Activated CD4-positive, alpha-beta T cell treated with anti-CD3 and anti-CD28 coated beads, Interleukin-2, amount 10 ng/mL, durations not matched to agents 24 days and 14 days (primary cell): ENCODE results near the gene DLG2. TPM values are rescaled to one million over a fixed set of nuclear protein-coding genes. Genes with fewer than 3 reads are reported as not detected.

ENCODE experiments used
- DNase-seq: peaks from one replicate; pipeline ENCODE4 v3.0.0; 2022
- H3K27ac Mint-ChIP-seq: one replicate; pipeline ENCODE4 v1.8.0; 2022; ENCODE audit warnings: mild to moderate bottlenecking, mixed read lengths
- H3K27me3 Mint-ChIP-seq: one replicate; pipeline ENCODE4 v1.8.0; 2022; ENCODE audit warnings: mixed read lengths
- H3K36me3 Mint-ChIP-seq: one replicate; pipeline ENCODE4 v1.8.0; 2022; ENCODE audit warnings: low read depth, mild to moderate bottlenecking, mixed read lengths
- H3K4me1 Mint-ChIP-seq: one replicate; pipeline ENCODE4 v1.8.0; 2021; ENCODE audit warnings: mixed read lengths
- H3K4me3 Mint-ChIP-seq: one replicate; pipeline ENCODE4 v1.8.0; 2022; ENCODE audit warnings: mild to moderate bottlenecking, moderate library complexity, mixed read lengths
- H3K9me3 Mint-ChIP-seq: one replicate; pipeline ENCODE4 v1.8.0; 2021; ENCODE audit warnings: mixed read lengths
- intact Hi-C: fragments of 100-400 bp; cut with micrococcal nuclease; formaldehyde crosslinking; loops from one replicate; pipeline ENCODE4 v1.15.1; 2023
- total RNA-seq: library from RNA; stranded (reverse); gene quantifications from 2 replicates; pipeline ENCODE4 v1.2.3, GENCODE V29; 2022

DLG2 gene
- total RNA-seq, 1 donor from 2014 or later, result 1.0 TPM

DNA sequence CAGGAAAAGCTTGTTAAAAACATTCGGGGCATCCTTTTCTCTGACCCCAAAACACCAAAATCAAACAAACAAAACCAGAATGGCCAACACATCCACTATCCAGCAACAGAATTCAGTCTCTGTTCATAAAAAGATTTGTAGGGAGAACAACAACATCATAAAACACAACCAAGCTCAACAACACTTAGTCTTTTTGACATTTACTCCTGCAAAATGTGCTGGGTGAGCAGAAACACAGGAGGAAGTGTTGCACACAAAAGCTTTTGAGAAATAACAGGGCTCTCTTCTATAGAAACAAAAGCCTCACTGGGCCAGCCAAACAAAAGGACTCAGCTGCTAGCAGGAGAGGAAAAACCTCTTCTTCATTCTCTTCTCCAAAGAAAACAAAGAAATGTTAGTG, 1604.9 kb downstream of the DLG2 start:
- no peak overlapping the region for H3K4me3 Mint-ChIP-seq
- H3K27me3 Mint-ChIP-seq, result no peaks in the 10 kb centered on the region
- no peak for DNase-seq
- H3K4me1 Mint-ChIP-seq, result no peaks in the 10 kb centered on the region
- H3K36me3 Mint-ChIP-seq, result no peaks in the 10 kb centered on the region
- H3K9me3 Mint-ChIP-seq, result no peaks in the 10 kb centered on the region
- intact Hi-C loops, result no loop called here
- no peak overlapping the region for H3K27ac Mint-ChIP-seq

- intact Hi-C loops, result no loop called here
- no peaks in the 10 kb centered on the region for H3K4me1 Mint-ChIP-seq
- no peaks in the 10 kb centered on the region for H3K9me3 Mint-ChIP-seq
- DNase-seq, result no peak
- no peaks in the 10 kb centered on the region for H3K27me3 Mint-ChIP-seq
- H3K27ac Mint-ChIP-seq, result no peak overlapping the region
- no peak overlapping the region for H3K4me3 Mint-ChIP-seq
- no peaks in the 10 kb centered on the region for H3K36me3 Mint-ChIP-seq
Measured at GRCh38 chr11:84021291-84021690, 1605.9 kb downstream of the DLG2 start.

- H3K36me3 Mint-ChIP-seq, result no peaks in the 10 kb centered on the region
- no peaks in the 10 kb centered on the region for H3K4me1 Mint-ChIP-seq
- H3K9me3 Mint-ChIP-seq, result no peaks in the 10 kb centered on the region
- intact Hi-C loops, result no loop called here
- H3K27ac Mint-ChIP-seq, result no peak overlapping the region
- no peak for DNase-seq
- no peaks in the 10 kb centered on the region for H3K27me3 Mint-ChIP-seq
- no peak overlapping the region for H3K4me3 Mint-ChIP-seq
Measured at GRCh38 chr11:84019571-84020194, 1607.5 kb downstream of the DLG2 start.

DNA sequence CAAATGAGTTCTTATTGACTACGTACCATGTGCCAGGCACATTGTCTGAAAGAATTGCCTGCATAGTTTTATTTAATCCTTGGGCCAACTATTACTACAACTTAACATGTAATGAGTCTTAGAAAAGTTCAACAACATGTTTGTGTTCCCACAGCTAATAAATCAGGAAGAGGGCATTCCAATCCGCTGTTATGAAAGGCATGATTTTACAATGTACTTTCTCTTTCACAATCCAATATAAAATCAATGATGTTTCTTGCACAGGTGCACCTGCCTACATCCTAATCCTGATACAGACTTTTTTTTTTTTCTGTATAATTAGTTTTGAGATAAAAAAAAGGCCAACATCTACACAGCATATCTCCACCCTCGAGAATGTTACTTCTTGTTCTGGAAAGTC, 1612.6 kb downstream of the DLG2 start:
- Mint-ChIP-seq H3K27ac (no peak overlapping the region), H3K27me3 (no peaks in the 10 kb centered on the region), H3K36me3 (no peaks in the 10 kb centered on the region), H3K4me3 (no peak overlapping the region), H3K9me3 (no peaks in the 10 kb centered on the region), H3K4me1 (no peaks in the 10 kb centered on the region)
- intact Hi-C loops, result no loop called here
- DNase-seq, result no peak

DNA sequence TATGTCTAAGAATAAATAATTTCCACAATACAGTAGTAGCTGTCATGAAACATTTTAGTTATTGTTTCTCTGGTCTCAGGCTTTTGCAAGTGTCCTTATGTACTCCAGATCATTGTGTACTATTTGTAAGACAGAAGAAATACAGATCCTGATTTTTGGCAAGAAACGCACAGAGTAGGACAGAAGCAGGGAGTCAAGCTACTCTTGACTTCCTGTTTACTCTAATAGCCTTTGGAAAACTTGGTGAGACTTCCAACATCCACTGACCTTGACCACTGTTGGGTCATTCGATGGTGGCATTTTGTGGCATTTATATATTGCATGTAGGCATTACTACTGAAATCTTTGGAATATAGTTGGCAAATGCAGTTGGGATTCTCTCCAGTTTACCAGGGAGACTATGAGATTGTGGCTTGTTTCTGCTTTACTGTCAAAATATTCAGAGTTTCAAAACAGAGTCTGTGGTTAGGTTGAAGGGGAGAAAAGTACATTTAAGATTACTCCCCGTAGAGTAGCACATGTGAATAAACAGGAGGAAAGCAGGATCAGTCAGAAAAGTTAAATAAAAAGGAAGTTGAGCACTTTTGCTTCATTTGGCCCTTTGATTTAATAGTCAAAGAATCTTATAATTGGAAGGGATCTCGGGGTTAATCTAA, 1614.8 kb downstream of the DLG2 start:
- H3K4me3 Mint-ChIP-seq, result no peak overlapping the region
- DNase-seq, result no peak
- no peak overlapping the region for H3K27ac Mint-ChIP-seq
- no peaks in the 10 kb centered on the region for H3K9me3 Mint-ChIP-seq
- intact Hi-C loops, result no loop called here
- no peaks in the 10 kb centered on the region for H3K36me3 Mint-ChIP-seq
- no peaks in the 10 kb centered on the region for H3K27me3 Mint-ChIP-seq
- H3K4me1 Mint-ChIP-seq, result no peaks in the 10 kb centered on the region

DNA sequence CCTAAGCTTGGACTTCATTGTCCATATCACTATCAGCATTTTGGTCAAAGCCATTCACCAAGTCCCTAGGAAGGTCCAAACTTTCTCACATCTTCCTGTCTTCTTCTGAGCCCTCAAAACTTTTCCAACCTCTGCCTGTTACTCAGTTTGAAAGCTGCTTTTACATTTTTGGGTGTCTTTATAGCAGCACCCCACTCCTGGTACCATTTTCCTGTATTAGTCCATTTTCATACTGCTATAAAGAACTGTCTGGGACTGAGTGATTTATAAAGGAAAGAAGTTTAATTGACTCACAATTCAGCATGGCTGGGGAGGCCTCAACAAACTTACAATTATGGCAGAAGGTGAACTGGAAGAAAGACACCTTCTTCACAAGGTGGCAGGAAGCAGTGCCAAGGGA, 1624.0 kb downstream of the DLG2 start:
- no peak overlapping the region for H3K27ac Mint-ChIP-seq
- no peak overlapping the region for H3K4me3 Mint-ChIP-seq
- H3K27me3 Mint-ChIP-seq, result no peaks in the 10 kb centered on the region
- peaks cover 33% of the 10 kb centered on the region for H3K9me3 Mint-ChIP-seq
- no peaks in the 10 kb centered on the region for H3K4me1 Mint-ChIP-seq
- intact Hi-C loops, result no loop called here
- H3K36me3 Mint-ChIP-seq, result no peaks in the 10 kb centered on the region
- DNase-seq, result no peak

- Mint-ChIP-seq H3K4me3 (no peak overlapping the region), H3K9me3 (peaks cover 29% of the 10 kb centered on the region), H3K4me1 (no peaks in the 10 kb centered on the region), H3K27ac (no peak overlapping the region), H3K36me3 (no peaks in the 10 kb centered on the region), H3K27me3 (no peaks in the 10 kb centered on the region)
- no peak for DNase-seq
- intact Hi-C loops, result no loop called here
Measured at GRCh38 chr11:83998921-83999320, 1628.2 kb downstream of the DLG2 start.

GRCh38 chr11:83990160-83990733, 1636.9 kb downstream of the DLG2 start:
- H3K27ac Mint-ChIP-seq, result no peak overlapping the region
- H3K27me3 Mint-ChIP-seq, result no peaks in the 10 kb centered on the region
- intact Hi-C loops, result no loop called here
- no peak overlapping the region for H3K4me3 Mint-ChIP-seq
- no peaks in the 10 kb centered on the region for H3K4me1 Mint-ChIP-seq
- H3K9me3 Mint-ChIP-seq, result no peaks in the 10 kb centered on the region
- no peaks in the 10 kb centered on the region for H3K36me3 Mint-ChIP-seq
- DNase-seq, result no peak

DNA sequence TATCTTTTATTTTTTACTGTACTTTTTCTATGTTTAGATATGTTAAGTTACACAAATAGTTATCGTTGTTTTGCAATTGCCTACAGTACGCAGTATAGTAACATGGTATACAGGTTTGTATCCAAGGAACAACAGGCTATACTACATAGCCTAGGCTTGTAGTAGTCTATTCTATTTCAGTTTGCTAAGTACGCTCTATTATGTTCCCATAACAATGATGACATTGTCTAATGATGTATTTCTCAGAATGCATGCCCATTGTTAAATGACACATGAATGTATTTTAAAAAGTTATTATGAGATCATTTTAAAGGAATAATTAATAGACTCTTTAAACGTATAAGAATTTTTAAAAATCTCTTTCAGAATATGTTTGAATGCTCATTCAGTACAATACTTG, 1644.3 kb downstream of the DLG2 start:
- Mint-ChIP-seq H3K36me3 (no peaks in the 10 kb centered on the region), H3K4me3 (no peak overlapping the region), H3K27me3 (no peaks in the 10 kb centered on the region), H3K4me1 (no peaks in the 10 kb centered on the region), H3K9me3 (no peaks in the 10 kb centered on the region), H3K27ac (no peak overlapping the region)
- no peak for DNase-seq
- intact Hi-C loops, result no loop called here

DNA sequence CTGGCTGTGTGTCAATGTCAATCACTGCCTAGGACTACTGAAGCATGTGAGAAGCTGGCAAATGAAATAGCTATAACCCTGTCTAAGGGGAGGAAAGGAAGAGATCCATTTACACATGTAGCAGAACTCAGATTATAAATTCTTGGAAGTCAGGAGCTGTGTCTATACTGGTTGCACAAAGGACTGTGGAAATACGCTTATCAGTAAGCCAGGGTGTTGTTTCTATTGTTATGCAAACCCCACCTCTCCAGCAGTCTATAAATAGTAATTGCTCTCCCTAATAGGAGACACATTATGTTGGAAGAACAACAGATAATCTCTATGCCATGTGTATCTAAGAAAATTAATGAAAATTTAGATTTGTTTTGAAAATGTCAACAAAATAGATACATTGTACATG, 1647.6 kb downstream of the DLG2 start:
- Mint-ChIP-seq H3K4me3 (no peak overlapping the region), H3K9me3 (no peaks in the 10 kb centered on the region), H3K27me3 (no peaks in the 10 kb centered on the region), H3K36me3 (no peaks in the 10 kb centered on the region), H3K4me1 (no peaks in the 10 kb centered on the region), H3K27ac (no peak overlapping the region)
- no peak for DNase-seq
- intact Hi-C loops, result no loop called here

DNA sequence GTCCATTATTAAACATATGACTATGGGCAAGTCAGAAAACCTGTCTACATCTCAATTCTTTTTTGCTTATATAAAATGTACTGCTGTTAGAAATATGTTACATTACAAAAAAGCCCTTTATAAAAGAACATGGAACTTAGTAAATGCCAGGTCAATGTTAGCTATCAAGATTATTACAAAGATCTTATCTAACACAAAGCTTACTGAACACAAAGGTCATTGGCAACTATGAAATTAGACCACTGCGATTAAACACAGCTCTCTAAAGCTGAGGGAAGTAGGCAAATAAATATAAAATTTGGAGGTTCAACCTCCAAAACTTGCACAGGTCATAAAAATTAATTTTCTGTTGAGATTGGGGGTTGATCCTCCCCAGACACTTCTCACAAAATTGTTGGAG, 1648.2 kb downstream of the DLG2 start:
- Mint-ChIP-seq H3K27ac (no peak overlapping the region), H3K4me3 (no peak overlapping the region), H3K4me1 (no peaks in the 10 kb centered on the region), H3K36me3 (no peaks in the 10 kb centered on the region), H3K27me3 (no peaks in the 10 kb centered on the region), H3K9me3 (no peaks in the 10 kb centered on the region)
- intact Hi-C loops, result no loop called here
- DNase-seq, result no peak

DNA sequence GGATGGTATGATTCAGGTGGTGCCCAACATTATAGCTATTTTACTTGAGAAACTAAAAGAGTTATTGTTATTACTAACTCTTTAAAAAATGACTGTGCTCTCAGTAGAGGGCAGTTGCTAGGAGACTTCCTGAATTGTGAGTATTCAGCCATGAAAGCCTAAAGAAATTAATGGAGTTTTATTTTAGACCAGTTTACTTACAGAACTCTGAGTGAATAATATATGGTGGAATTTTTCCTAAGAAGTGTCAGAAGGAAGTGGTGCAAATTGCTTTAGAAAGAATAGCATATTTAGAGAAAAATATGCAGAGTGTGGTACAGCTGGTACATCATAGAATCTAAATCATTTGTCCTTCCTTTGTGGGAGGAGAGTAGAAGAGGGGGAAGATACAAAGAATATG, 1651.1 kb downstream of the DLG2 start:
- H3K4me3 Mint-ChIP-seq, result no peak overlapping the region
- no peaks in the 10 kb centered on the region for H3K36me3 Mint-ChIP-seq
- H3K4me1 Mint-ChIP-seq, result no peaks in the 10 kb centered on the region
- intact Hi-C loops, result no loop called here
- no peaks in the 10 kb centered on the region for H3K9me3 Mint-ChIP-seq
- no peaks in the 10 kb centered on the region for H3K27me3 Mint-ChIP-seq
- no peak overlapping the region for H3K27ac Mint-ChIP-seq
- DNase-seq, result no peak

- H3K9me3 Mint-ChIP-seq, result no peaks in the 10 kb centered on the region
- H3K27me3 Mint-ChIP-seq, result no peaks in the 10 kb centered on the region
- no peak overlapping the region for H3K4me3 Mint-ChIP-seq
- no peak for DNase-seq
- H3K27ac Mint-ChIP-seq, result no peak overlapping the region
- intact Hi-C loops, result no loop called here
- no peaks in the 10 kb centered on the region for H3K4me1 Mint-ChIP-seq
- H3K36me3 Mint-ChIP-seq, result no peaks in the 10 kb centered on the region
Measured at GRCh38 chr11:83972536-83972935, 1654.6 kb downstream of the DLG2 start.

- H3K4me3 Mint-ChIP-seq, result no peak overlapping the region
- no peak for DNase-seq
- no peaks in the 10 kb centered on the region for H3K4me1 Mint-ChIP-seq
- no peaks in the 10 kb centered on the region for H3K36me3 Mint-ChIP-seq
- intact Hi-C loops, result no loop called here
- no peaks in the 10 kb centered on the region for H3K27me3 Mint-ChIP-seq
- no peaks in the 10 kb centered on the region for H3K9me3 Mint-ChIP-seq
- H3K27ac Mint-ChIP-seq, result no peak overlapping the region
Measured at GRCh38 chr11:83971063-83971462, 1656.1 kb downstream of the DLG2 start.
